A673 (cell line): Measurements from ENCODE around the gene NECAB2.

Experiments
- CTCF ChIP-seq: fragments of 300-800, 200-600 bp; sonication (generic); conservative IDR thresholded peaks from 2 replicates; pipeline ENCODE4 v1.5.1; 2017; ENCODE audit warnings: low read depth, mild to moderate bottlenecking, antibody characterized with exemption, low read length, moderate library complexity, mixed read lengths
- EZH2 ChIP-seq: fragments of 200-600 bp; sonication (generic); IDR thresholded peaks from 2 replicates; pipeline ENCODE4 v1.6.1; 2017; ENCODE audit warnings: borderline replicate concordance, low read depth, mild to moderate bottlenecking, mixed read lengths, antibody characterized with exemption, low read length; ENCODE audit not compliant: poor library complexity, severe bottlenecking

- TF ChIP-seq CTCF (no peak), EZH2 (no peak)
Measured at GRCh38 chr16:83920894-83921491, 47.1 kb upstream of the NECAB2 start.
